Kidney (tissue), 14 donors: ENCODE measurements around the gene SURF6. TPM values are rescaled to one million over a fixed set of nuclear protein-coding genes. Genes with fewer than 3 reads are reported as not detected.
A peak's percentile ranks its signal among the peaks of the same experiment; 100 is the strongest.

Experiments used
- DNase-seq, 5 donors: peaks; one replicate each; pipeline ENCODE4 v3.0.0-alpha.2; 2013 to 2020
- FAIRE-seq: peaks from 2 replicates; lab custom pipeline; 2012; peaks lifted over from hg19 to GRCh38; lab: Jason Lieb, UNC
- H3K27ac ChIP-seq, 2 donors: one replicate each; pipeline ENCODE4 v1.7.0; 2013; ENCODE audit warnings: low read depth in 2 of 2, low read length in 2 of 2, inconsistent platforms in 1 of 2
- H3K27me3 ChIP-seq: one replicate; pipeline ENCODE4 v1.7.1; 2013; ENCODE audit warnings: low read length, inconsistent platforms; ENCODE audit not compliant: control insufficient read depth, insufficient read depth
- H3K36me3 ChIP-seq, 3 donors: one replicate each; pipeline versions ENCODE4 v1.7.0 to v1.7.1; 2013; ENCODE audit warnings: low read length in 3 of 3, control low read depth in 1 of 3, inconsistent platforms in 1 of 3; ENCODE audit not compliant: insufficient read depth in 3 of 3, control insufficient read depth in 2 of 3
- H3K4me1 ChIP-seq, 3 donors: one replicate each; pipeline versions ENCODE4 v1.7.0 to v1.7.1; 2013; ENCODE audit warnings: low read length in 3 of 3, inconsistent platforms in 1 of 3, low read depth in 1 of 3; ENCODE audit not compliant: control insufficient read depth in 2 of 3, insufficient read depth in 2 of 3
- H3K4me3 ChIP-seq, 3 donors: one replicate each; pipeline versions ENCODE4 v1.7.0 to v1.8.1; 2013; ENCODE audit warnings: low read length in 3 of 3, control low read depth in 1 of 3, inconsistent platforms in 1 of 3
- H3K9ac ChIP-seq, 3 donors: one replicate each; pipeline versions ENCODE4 v1.7.0 to v1.7.1; 2013; ENCODE audit warnings: low read length in 3 of 3, control low read depth in 1 of 3, inconsistent platforms in 1 of 3
- H3K9me3 ChIP-seq, 3 donors: one replicate each; pipeline versions ENCODE4 v1.7.0 to v1.7.1; 2013; ENCODE audit warnings: low read length in 3 of 3, control low read depth in 1 of 3, inconsistent platforms in 1 of 3; ENCODE audit not compliant: control insufficient read depth in 2 of 3, insufficient read depth in 1 of 3
- intact Hi-C: fragments of 100-400 bp; cut with DNase I; formaldehyde crosslinking; loops from one replicate; pipeline ENCODE4 v1.11.1; 2022
- polyA plus RNA-seq: library from polyadenylated mRNA; stranded (reverse); fragments of 350-450 nt; fragmentation: Illumina TruSeq; extraction: RNeasy Lipid Tissue Mini Kit (QIAGEN cat#74804); gene quantifications from one replicate; pipeline ENCODE4 v1.2.3, GENCODE V29; 2014; ENCODE audit warnings: low read depth, low replicate concordance; ENCODE audit not compliant: insufficient read depth
- total RNA-seq: library from RNA; stranded (reverse); fragmentation: NEBNext Ultra II Directional; extraction: Animal tissue kit (Norgen Biotek cat#: 25700); gene quantifications from one replicate; pipeline ENCODE4 v1.2.1, GENCODE V29; 2021
- TF ChIP-seq, protein P1 (sequence below): IDR thresholded peaks from 3 replicates; pipeline ENCODE4 v1.5.1; 2012; ENCODE audit warnings: mild to moderate bottlenecking, moderate library complexity, borderline replicate concordance; ENCODE audit not compliant: insufficient read depth; ENCODE audit errors: extremely low read depth
- donor health status: control.
- donor health status: control.
- donor health status: control.
- donor health status: control.
- donor health status: control.
- donor health status: DM: yes; HTN: yes; CAD: no.
- donor health status: Normal renal cell carcinoma (clear cell type).

The SURF6 gene
- total and polyA plus RNA-seq, 2 donors from 2014 or later, result 16.8 to 17.3 TPM

DNA sequence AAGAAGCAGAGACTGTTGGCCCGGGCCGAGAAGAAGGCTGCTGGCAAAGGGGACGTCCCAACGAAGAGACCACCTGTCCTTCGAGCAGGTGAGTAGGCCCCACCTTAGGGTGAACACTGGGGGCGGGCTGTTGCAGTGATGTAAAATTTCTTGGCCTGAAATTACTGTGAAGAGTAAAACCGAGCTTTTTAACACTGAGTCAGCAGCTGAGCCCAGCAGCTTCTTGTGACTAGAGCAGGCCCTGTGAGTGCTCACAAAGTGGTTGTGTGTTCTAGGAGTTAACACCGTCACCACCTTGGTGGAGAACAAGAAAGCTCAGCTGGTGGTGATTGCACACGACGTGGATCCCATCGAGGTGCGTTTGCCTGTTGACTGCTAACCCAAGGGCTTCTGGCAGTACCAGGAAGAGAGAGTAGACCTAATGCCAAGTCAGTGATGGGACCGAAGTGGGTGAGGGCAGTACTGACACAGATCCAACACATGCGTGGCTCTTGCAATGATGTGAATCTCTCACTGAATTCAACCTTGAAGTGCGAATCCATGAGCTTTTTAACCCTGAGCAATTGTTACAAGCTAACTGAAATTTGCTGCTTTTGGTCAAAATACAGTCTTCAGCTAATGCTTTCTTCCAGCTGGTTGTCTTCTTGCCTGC lies 14.1 kb upstream of the SURF6 start:
- no peak for FAIRE-seq
- Histone ChIP-seq H3K36me3 (peaks cover 10 to 41% (median 29%) of the 10 kb centered on the region in 3 donors), H3K9ac (no peak overlapping the region), H3K4me3 (no peak overlapping the region), H3K27ac (no peak overlapping the region), H3K4me1 (peaks cover 4 to 22% (median 5%) of the 10 kb centered on the region in 3 donors), H3K9me3 (no peaks in the 10 kb centered on the region), H3K27me3 (no peaks in the 10 kb centered on the region)
- DNase-seq, result peak in 1 of 5 donors; percentile 27
- TF ChIP-seq, protein P1, sequence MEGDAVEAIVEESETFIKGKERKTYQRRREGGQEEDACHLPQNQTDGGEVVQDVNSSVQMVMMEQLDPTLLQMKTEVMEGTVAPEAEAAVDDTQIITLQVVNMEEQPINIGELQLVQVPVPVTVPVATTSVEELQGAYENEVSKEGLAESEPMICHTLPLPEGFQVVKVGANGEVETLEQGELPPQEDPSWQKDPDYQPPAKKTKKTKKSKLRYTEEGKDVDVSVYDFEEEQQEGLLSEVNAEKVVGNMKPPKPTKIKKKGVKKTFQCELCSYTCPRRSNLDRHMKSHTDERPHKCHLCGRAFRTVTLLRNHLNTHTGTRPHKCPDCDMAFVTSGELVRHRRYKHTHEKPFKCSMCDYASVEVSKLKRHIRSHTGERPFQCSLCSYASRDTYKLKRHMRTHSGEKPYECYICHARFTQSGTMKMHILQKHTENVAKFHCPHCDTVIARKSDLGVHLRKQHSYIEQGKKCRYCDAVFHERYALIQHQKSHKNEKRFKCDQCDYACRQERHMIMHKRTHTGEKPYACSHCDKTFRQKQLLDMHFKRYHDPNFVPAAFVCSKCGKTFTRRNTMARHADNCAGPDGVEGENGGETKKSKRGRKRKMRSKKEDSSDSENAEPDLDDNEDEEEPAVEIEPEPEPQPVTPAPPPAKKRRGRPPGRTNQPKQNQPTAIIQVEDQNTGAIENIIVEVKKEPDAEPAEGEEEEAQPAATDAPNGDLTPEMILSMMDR, result no peak
- intact Hi-C loops, result no loop called here

DNA sequence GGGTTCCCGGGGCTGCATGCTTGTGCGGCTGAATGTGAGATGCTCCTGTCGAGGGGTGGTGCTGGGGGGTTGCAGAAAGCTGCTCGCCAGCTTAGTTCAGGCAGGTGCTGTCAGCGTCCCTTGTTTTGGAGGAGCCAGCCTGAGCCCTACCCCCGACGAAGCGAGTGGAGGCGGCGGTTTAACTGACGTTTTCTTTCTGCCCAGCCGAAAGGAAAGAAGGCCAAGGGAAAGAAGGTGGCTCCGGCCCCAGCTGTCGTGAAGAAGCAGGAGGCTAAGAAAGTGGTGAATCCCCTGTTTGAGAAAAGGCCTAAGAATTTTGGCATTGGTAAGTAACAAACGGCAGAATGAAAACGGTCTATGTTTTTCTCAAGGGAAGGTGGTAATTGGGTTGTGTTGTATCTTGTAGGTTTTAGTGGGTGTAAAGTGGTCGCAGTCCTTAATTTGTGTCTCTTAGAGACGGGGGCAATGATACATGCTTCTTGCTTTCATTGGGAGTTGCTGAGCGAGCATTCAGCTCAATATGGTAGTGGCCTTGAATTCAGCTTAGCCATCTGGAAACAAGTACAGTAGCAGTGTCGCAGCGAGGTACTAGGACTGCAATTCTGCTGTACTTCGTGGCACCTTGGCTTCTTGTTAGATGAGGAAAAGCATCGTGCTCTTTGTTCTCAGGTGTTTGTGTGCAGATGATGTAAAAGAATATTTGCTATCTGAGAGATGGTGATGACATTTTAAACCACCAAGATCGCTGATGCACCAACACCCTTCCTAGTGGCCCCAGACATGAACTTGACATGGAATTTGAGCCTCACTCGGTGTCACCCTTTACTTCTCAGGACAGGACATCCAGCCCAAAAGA lies 13.0 kb upstream of the SURF6 start:
- Histone ChIP-seq H3K27ac (peak overlapping the region; percentile 84 to 96), H3K4me3 (peak overlapping the region; percentile 76 to 99 (median 93)), H3K9ac (peak overlapping the region; percentile 91 to 99 (median 92)), H3K36me3 (peaks cover 10 to 50% (median 29%) of the 10 kb centered on the region in 3 donors), H3K27me3 (no peaks in the 10 kb centered on the region), H3K9me3 (no peaks in the 10 kb centered on the region), H3K4me1 (peaks cover 4 to 19% (median 5%) of the 10 kb centered on the region in 3 donors)
- FAIRE-seq (no peak), DNase-seq (no peak)
- TF ChIP-seq, protein P1, result no peak
- intact Hi-C loops, result no loop called here

- Histone ChIP-seq H3K9ac (peak within 1 kb of the TSS; percentile 91 to 99 (median 92)), H3K4me3 (peak within 1 kb of the TSS; percentile 76 to 99 (median 93)), H3K27ac (peak within 1 kb of the TSS; percentile 84 to 96), H3K4me1 (peaks cover 4 to 19% (median 5%) of the 10 kb centered on the region in 3 donors), H3K27me3 (no peaks in the 10 kb centered on the region), H3K36me3 (peaks cover 10 to 58% (median 32%) of the 10 kb centered on the region in 3 donors), H3K9me3 (no peaks in the 10 kb centered on the region)
- FAIRE-seq (no peak), DNase-seq (peak; percentile 96 to 99 (median 97))
- TF ChIP-seq, protein P1, result no peak
- intact Hi-C loops, result no loop called here
Measured at GRCh38 chr9:133347985-133348717, 12.2 kb upstream of the SURF6 start, which contains the start of the genes MED22 and RPL7A. Gene MED22 (minus strand): TSS chr9:133348131. CDS start chr9:133346662, 1,469 bp downstream. Gene RPL7A (plus strand): TSS chr9:133348218. CDS start chr9:133348244, 26 bp downstream.
